Measurements from ENCODE around the gene DAB2IP. TPM values are rescaled to one million over a fixed set of nuclear protein-coding genes. Genes with fewer than 3 reads are reported as not detected.

Gene DAB2IP
- polyA plus RNA-seq, 1 donor from 2014 or later = 17.3 TPM

DNA sequence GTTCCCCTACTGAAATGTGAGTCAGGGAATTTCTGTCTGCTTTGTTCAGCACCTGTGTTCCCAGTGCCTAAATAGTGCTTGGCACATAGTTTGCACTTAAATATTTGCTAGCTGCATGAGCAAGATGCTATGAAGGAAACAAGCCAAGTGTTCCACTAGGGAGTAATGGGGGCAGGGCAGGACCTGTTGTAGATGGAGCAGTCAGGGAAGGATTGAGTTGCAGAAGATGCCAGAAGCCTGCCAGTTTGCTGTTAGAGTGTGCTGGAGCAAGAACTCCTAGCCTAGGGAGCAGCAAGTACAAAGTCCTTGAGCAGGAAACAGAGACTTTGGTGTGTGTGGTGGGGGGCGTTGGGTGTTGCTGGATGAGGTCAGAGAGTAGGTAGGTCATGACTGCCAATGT lies 87.5 kb downstream of the DAB2IP start:
- Histone ChIP-seq H3F3A (ENCODE audit: insufficient read depth, low read length, poor library complexity, severe bottlenecking) (no peaks in the 10 kb centered on the region), H4K20me1 (ENCODE audit: insufficient read depth) (peaks cover 19% of the 10 kb centered on the region), H3K36me3 (ENCODE audit: insufficient read depth, low read length) (no peaks in the 10 kb centered on the region), H3K9ac (ENCODE audit: low read length) (no peak overlapping the region), H2AFZ (ENCODE audit: low read depth, low read length) (no peak overlapping the region), H3K9me2 (ENCODE audit: insufficient read depth, low read length) (no peaks in the 10 kb centered on the region), H3K4me2 (ENCODE audit: low read length) (no peak overlapping the region), H3K79me2 (replicated peaks; ENCODE audit: insufficient read depth, low read length) (peaks cover 23% of the 10 kb centered on the region), H3K27ac (ENCODE audit: low read length) (no peak overlapping the region), H3K9me3 (ENCODE audit: low read length) (no peaks in the 10 kb centered on the region), H3K4me3 (ENCODE audit: low read length) (no peak overlapping the region), H3K27me3 (ENCODE audit: insufficient read depth, low read depth, low read length) (no peaks in the 10 kb centered on the region)
- TF ChIP-seq RAD21 (conservative IDR thresholded peaks at IDR 0.05) = no peak

DNA sequence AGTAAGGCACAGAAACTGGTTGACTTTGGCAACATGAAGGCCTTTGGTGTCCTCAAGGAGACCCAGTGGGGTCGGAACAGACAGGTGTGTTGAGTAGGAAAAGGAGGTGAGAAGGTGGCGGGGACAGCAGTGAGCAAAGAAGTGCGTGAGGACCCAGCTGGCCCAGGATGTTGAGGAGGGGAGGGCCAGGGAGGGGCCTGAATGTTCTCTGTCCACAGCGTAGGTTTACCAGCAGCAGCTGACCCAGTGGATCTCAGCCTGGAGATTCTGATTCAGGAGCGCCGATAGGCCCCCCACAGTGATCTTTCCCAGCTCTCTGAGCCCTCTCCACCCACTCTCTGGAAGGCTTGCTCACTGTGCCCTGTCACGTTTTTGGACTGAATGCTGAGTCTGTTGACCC lies 88.5 kb downstream of the DAB2IP start:
- H3K9me2 ChIP-seq (ENCODE audit: insufficient read depth, low read length) = no peaks in the 10 kb centered on the region
- peaks cover 15% of the 10 kb centered on the region for H4K20me1 ChIP-seq (ENCODE audit: insufficient read depth)
- no peak overlapping the region for H3K4me3 ChIP-seq (ENCODE audit: low read length)
- H3K9ac ChIP-seq (ENCODE audit: low read length) = no peak overlapping the region
- H3F3A ChIP-seq (ENCODE audit: insufficient read depth, low read length, poor library complexity, severe bottlenecking) = no peaks in the 10 kb centered on the region
- H3K27me3 ChIP-seq (ENCODE audit: insufficient read depth, low read depth, low read length) = no peaks in the 10 kb centered on the region
- peaks cover 29% of the 10 kb centered on the region for H3K79me2 ChIP-seq (replicated peaks; ENCODE audit: insufficient read depth, low read length)
- no peaks in the 10 kb centered on the region for H3K36me3 ChIP-seq (ENCODE audit: insufficient read depth, low read length)
- TF ChIP-seq RAD21 (conservative IDR thresholded peaks at IDR 0.05) (no peak), EP300 (conservative IDR thresholded peaks at IDR 0.05; ENCODE audit: poor library complexity, severe bottlenecking) (no peak), SMC3 (conservative IDR thresholded peaks at IDR 0.05; ENCODE audit: poor library complexity) (no peak), MXI1 (conservative IDR thresholded peaks at IDR 0.05; ENCODE audit: poor library complexity, severe bottlenecking) (no peak), EZH2 (IDR thresholded peaks at IDR 0.05; ENCODE audit: borderline replicate concordance, insufficient read depth, low read length, poor library complexity, severe bottlenecking) (no peak), POLR2AphosphoS5 (IDR thresholded peaks at IDR 0.05) (no peak), TAF1 (IDR thresholded peaks at IDR 0.05; ENCODE audit: low read depth) (no peak)
- TF ChIP-seq, protein P1, sequence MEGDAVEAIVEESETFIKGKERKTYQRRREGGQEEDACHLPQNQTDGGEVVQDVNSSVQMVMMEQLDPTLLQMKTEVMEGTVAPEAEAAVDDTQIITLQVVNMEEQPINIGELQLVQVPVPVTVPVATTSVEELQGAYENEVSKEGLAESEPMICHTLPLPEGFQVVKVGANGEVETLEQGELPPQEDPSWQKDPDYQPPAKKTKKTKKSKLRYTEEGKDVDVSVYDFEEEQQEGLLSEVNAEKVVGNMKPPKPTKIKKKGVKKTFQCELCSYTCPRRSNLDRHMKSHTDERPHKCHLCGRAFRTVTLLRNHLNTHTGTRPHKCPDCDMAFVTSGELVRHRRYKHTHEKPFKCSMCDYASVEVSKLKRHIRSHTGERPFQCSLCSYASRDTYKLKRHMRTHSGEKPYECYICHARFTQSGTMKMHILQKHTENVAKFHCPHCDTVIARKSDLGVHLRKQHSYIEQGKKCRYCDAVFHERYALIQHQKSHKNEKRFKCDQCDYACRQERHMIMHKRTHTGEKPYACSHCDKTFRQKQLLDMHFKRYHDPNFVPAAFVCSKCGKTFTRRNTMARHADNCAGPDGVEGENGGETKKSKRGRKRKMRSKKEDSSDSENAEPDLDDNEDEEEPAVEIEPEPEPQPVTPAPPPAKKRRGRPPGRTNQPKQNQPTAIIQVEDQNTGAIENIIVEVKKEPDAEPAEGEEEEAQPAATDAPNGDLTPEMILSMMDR (IDR thresholded peaks at IDR 0.05; ENCODE audit: poor library complexity, severe bottlenecking) = no peak
- TF ChIP-seq, protein P2, sequence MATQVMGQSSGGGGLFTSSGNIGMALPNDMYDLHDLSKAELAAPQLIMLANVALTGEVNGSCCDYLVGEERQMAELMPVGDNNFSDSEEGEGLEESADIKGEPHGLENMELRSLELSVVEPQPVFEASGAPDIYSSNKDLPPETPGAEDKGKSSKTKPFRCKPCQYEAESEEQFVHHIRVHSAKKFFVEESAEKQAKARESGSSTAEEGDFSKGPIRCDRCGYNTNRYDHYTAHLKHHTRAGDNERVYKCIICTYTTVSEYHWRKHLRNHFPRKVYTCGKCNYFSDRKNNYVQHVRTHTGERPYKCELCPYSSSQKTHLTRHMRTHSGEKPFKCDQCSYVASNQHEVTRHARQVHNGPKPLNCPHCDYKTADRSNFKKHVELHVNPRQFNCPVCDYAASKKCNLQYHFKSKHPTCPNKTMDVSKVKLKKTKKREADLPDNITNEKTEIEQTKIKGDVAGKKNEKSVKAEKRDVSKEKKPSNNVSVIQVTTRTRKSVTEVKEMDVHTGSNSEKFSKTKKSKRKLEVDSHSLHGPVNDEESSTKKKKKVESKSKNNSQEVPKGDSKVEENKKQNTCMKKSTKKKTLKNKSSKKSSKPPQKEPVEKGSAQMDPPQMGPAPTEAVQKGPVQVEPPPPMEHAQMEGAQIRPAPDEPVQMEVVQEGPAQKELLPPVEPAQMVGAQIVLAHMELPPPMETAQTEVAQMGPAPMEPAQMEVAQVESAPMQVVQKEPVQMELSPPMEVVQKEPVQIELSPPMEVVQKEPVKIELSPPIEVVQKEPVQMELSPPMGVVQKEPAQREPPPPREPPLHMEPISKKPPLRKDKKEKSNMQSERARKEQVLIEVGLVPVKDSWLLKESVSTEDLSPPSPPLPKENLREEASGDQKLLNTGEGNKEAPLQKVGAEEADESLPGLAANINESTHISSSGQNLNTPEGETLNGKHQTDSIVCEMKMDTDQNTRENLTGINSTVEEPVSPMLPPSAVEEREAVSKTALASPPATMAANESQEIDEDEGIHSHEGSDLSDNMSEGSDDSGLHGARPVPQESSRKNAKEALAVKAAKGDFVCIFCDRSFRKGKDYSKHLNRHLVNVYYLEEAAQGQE (IDR thresholded peaks at IDR 0.05; ENCODE audit: borderline replicate concordance) = no peak
- H2AFZ ChIP-seq (ENCODE audit: low read depth, low read length) = no peak overlapping the region
- no peaks in the 10 kb centered on the region for H3K9me3 ChIP-seq (ENCODE audit: low read length)
- no peak overlapping the region for H3K4me2 ChIP-seq (ENCODE audit: low read length)
- H3K27ac ChIP-seq (ENCODE audit: low read length) = no peak overlapping the region

Measured in neural cell (in vitro differentiated cells).